C4-2B (cell line): ENCODE measurements around the gene IGF2.

ENCODE experiments used
- CTCF ChIP-seq: fragments of 450-650 bp; conservative IDR thresholded peaks from 2 replicates; pipeline ENCODE4 v1.5.1; 2017; ENCODE audit warnings: mild to moderate bottlenecking
- ZFX ChIP-seq: fragments of 450-650 bp; IDR thresholded peaks from 2 replicates; pipeline ENCODE4 v1.6.1; 2017

- no peak for TF ChIP-seq CTCF
- TF ChIP-seq ZFX = no peak
Observed at GRCh38 chr11:2133241-2134021, 5.8 kb downstream of the IGF2 start.
